Measurements from ENCODE around the gene LIPA.

LIPA gene

DNA sequence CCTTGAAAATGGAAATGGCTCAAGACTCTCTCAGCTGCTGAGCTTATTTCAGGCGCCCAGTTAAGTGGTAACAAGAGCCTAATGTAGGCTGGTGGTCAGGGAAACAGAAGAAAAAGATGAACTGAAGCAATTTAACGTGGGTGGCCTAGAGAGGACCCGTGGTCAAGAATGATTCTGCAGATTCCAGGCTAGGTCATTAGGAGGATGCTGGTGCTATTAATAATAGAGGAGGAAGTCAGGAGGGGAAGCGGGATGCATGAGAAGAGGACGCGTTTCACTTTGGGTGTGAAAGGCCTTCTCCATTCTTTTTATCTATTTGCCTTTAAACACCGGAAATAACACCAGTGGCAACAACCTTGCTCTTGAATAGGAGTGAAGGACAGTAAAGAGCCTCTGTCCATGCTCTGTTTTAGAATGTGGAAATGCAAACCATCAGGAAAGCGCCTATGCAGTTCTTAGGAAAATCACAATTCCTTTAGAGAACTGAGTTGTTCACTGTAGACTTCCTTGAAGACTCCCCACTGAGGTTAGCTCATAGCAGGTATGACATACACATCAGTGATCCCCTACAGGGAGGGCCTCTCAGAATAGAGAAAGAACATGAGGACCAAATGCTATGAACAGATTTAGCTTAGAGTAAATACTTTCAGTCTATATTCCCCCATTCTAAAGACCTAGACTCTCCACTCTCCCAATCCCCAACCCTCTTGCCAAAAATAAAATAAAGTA, 8.6 kb downstream of the LIPA start:
- TF ChIP-seq, protein P1, sequence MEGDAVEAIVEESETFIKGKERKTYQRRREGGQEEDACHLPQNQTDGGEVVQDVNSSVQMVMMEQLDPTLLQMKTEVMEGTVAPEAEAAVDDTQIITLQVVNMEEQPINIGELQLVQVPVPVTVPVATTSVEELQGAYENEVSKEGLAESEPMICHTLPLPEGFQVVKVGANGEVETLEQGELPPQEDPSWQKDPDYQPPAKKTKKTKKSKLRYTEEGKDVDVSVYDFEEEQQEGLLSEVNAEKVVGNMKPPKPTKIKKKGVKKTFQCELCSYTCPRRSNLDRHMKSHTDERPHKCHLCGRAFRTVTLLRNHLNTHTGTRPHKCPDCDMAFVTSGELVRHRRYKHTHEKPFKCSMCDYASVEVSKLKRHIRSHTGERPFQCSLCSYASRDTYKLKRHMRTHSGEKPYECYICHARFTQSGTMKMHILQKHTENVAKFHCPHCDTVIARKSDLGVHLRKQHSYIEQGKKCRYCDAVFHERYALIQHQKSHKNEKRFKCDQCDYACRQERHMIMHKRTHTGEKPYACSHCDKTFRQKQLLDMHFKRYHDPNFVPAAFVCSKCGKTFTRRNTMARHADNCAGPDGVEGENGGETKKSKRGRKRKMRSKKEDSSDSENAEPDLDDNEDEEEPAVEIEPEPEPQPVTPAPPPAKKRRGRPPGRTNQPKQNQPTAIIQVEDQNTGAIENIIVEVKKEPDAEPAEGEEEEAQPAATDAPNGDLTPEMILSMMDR (IDR thresholded peaks at IDR 0.05; ENCODE audit: low read depth, low read length), result no peak
- no peak for TF ChIP-seq EZH2phosphoT487 (IDR thresholded peaks at IDR 0.05; ENCODE audit: low read depth)
- no peak overlapping the region for H2AFZ ChIP-seq (ENCODE audit: low read depth, low read length)
- peak overlapping the region; percentile 49 for H3K4me2 ChIP-seq (ENCODE audit: low read length)
- H3K9ac ChIP-seq (ENCODE audit: low read length), result no peak overlapping the region
- no peaks in the 10 kb centered on the region for H4K20me1 ChIP-seq (ENCODE audit: insufficient read depth, low read length)
- H3K27ac ChIP-seq (ENCODE audit: low read length), result peak overlapping the region; percentile 46
- H3K36me3 ChIP-seq (replicated peaks; ENCODE audit: low read depth, low read length), result no peaks in the 10 kb centered on the region
- H3K9me3 ChIP-seq (ENCODE audit: insufficient read depth, low read length), result no peaks in the 10 kb centered on the region
- H3K4me1 ChIP-seq (ENCODE audit: low read length), result peaks cover 58% of the 10 kb centered on the region
- H3K79me2 ChIP-seq (ENCODE audit: low read length), result no peaks in the 10 kb centered on the region
- no peaks in the 10 kb centered on the region for H3K27me3 ChIP-seq (ENCODE audit: low read depth, low read length)
- H3K4me3 ChIP-seq (ENCODE audit: low read length), result peak overlapping the region; percentile 15; the same call in 1 of the 2 replicates

DNA sequence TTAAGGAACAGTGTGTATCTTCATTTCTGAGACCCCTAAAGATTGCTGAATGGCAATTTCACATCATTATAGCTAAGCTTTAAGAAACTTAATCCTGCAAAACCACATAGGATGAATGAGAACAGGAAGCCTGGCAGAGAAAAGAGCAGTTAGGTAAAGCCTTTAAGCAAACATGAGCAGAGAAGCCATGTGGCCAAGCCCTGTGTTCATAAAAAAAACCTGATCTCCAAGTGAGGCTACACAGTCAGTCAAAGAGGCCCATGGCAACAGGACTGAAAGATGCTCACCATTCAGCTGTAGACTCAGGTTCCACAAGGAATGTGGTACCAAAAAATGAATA, 9.3 kb downstream of the LIPA start:
- peak overlapping the region; percentile 46; the same call in 1 of the 2 replicates for H3K27ac ChIP-seq (ENCODE audit: low read length)

DNA sequence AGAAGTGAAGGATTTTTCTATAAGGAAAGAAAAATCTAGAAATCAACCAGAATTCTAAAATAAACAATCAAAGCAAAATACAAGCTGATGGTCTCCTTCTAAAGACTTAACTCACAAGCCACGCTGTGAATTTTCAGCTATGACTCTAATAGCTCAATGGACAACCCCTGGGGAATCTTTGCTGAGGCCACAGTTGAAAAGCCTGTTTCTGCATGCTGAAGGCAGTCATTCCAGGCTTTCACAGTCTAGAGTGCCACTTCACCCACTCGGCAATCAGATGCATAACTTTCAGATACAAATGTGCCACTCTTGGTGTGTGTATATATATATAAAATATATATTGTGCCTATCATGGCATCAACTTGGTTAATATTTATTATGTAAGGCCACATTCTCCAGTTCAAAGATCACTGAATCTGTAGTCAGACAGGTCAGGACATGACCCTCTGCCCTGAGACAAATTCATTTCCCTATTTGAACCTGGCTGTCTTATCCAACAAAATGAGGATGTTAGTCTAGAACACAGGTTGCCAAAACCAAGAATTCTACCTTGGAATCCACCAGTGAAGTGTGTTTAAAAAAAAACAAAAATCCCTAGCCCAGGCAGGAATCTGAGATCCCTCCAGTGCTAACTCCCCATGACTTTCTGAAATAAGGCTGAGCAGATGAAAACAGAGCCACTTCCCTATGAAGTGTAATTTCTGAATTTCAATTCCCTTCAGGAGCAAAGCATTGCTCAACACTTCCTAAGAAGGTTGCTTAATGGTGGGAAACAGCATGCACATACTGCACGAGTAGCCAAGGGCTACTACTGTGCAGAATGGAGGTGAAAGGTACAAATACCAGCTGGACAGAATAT, 9.9 kb downstream of the LIPA start:
- TF ChIP-seq, protein P1 (IDR thresholded peaks at IDR 0.05; ENCODE audit: low read depth, low read length), result no peak
- no peak for TF ChIP-seq EZH2phosphoT487 (IDR thresholded peaks at IDR 0.05; ENCODE audit: low read depth)
- peak overlapping the region; percentile 49 for H3K4me2 ChIP-seq (ENCODE audit: low read length)

More for the DNA sequence above, 9.3 kb downstream of the LIPA start:
- no peak overlapping the region for H2AFZ ChIP-seq (ENCODE audit: low read depth, low read length)
- H3K4me1 ChIP-seq (ENCODE audit: low read length), result peaks cover 64% of the 10 kb centered on the region
- TF ChIP-seq EZH2phosphoT487 (IDR thresholded peaks at IDR 0.05; ENCODE audit: low read depth), result no peak
- no peak overlapping the region for H3K4me3 ChIP-seq (ENCODE audit: low read length)
- H3K79me2 ChIP-seq (ENCODE audit: low read length), result no peaks in the 10 kb centered on the region
- no peaks in the 10 kb centered on the region for H3K36me3 ChIP-seq (replicated peaks; ENCODE audit: low read depth, low read length)
- no peaks in the 10 kb centered on the region for H4K20me1 ChIP-seq (ENCODE audit: insufficient read depth, low read length)
- no peak overlapping the region for H3K9ac ChIP-seq (ENCODE audit: low read length)
- no peaks in the 10 kb centered on the region for H3K27me3 ChIP-seq (ENCODE audit: low read depth, low read length)
- H3K9me3 ChIP-seq (ENCODE audit: insufficient read depth, low read length), result no peaks in the 10 kb centered on the region
- H3K4me2 ChIP-seq (ENCODE audit: low read length), result peak overlapping the region; percentile 49

DNA sequence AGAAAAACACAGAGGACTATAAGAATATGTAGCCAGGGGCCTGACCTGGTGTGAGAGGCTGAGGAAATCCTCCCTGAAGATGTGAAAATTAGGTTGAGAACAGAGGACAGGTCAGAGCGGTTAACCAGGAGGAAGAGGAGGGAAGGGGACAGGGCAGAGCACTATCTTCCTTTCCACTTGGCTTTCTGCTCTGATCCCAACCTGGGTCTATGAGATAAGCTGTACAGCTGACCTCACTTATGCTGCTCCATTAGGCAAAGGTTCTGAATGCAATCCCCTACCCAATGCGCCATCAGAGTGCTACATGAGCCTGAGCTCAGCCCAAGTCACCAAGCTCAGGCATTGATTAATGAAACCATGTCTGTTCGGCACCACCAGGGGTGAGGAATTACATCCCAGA, 10.5 kb downstream of the LIPA start:
- H3K4me1 ChIP-seq (ENCODE audit: low read length), result peaks cover 63% of the 10 kb centered on the region

More for the DNA sequence above, 9.9 kb downstream of the LIPA start:
- Histone ChIP-seq H3K9me3 (ENCODE audit: insufficient read depth, low read length) (no peaks in the 10 kb centered on the region), H3K27ac (ENCODE audit: low read length) (peak overlapping the region; percentile 3; the same call in 1 of the 2 replicates), H3K4me3 (ENCODE audit: low read length) (no peak overlapping the region), H3K36me3 (replicated peaks; ENCODE audit: low read depth, low read length) (no peaks in the 10 kb centered on the region), H3K79me2 (ENCODE audit: low read length) (no peaks in the 10 kb centered on the region), H2AFZ (ENCODE audit: low read depth, low read length) (no peak overlapping the region), H3K4me1 (ENCODE audit: low read length) (peaks cover 64% of the 10 kb centered on the region), H3K9ac (ENCODE audit: low read length) (no peak overlapping the region), H3K27me3 (ENCODE audit: low read depth, low read length) (no peaks in the 10 kb centered on the region), H4K20me1 (ENCODE audit: insufficient read depth, low read length) (no peaks in the 10 kb centered on the region)

More for the DNA sequence above, 10.5 kb downstream of the LIPA start:
- Histone ChIP-seq H3K9me3 (ENCODE audit: insufficient read depth, low read length) (no peaks in the 10 kb centered on the region), H3K9ac (ENCODE audit: low read length) (no peak overlapping the region), H3K36me3 (replicated peaks; ENCODE audit: low read depth, low read length) (no peaks in the 10 kb centered on the region), H3K27me3 (ENCODE audit: low read depth, low read length) (no peaks in the 10 kb centered on the region), H4K20me1 (ENCODE audit: insufficient read depth, low read length) (no peaks in the 10 kb centered on the region), H3K4me2 (ENCODE audit: low read length) (0 out of 2 replicates have a peak overlapping the region, but pooled peaks have one; percentile 9), H3K79me2 (ENCODE audit: low read length) (no peaks in the 10 kb centered on the region), H3K27ac (ENCODE audit: low read length) (peak overlapping the region; percentile 3; the same call in 1 of the 2 replicates), H2AFZ (ENCODE audit: low read depth, low read length) (no peak overlapping the region), H3K4me3 (ENCODE audit: low read length) (no peak overlapping the region)
- no peak for TF ChIP-seq EZH2phosphoT487 (IDR thresholded peaks at IDR 0.05; ENCODE audit: low read depth)
